ENCODE measurements around the gene ROR2.

- TF ChIP-seq CTCF (IDR thresholded peaks at IDR 0.05) (no peak), ZFX (IDR thresholded peaks at IDR 0.05; ENCODE audit: borderline replicate concordance) (no peak)
Measured at GRCh38 chr9:91891915-91892314, 58.1 kb downstream of the ROR2 start.

All from 22Rv1 (cell line).